ENCODE measurements around the gene CPEB3.

GRCh38 chr10:92094960-92095359 is 195.9 kb downstream of the CPEB3 start:
- TF ChIP-seq, protein P1, sequence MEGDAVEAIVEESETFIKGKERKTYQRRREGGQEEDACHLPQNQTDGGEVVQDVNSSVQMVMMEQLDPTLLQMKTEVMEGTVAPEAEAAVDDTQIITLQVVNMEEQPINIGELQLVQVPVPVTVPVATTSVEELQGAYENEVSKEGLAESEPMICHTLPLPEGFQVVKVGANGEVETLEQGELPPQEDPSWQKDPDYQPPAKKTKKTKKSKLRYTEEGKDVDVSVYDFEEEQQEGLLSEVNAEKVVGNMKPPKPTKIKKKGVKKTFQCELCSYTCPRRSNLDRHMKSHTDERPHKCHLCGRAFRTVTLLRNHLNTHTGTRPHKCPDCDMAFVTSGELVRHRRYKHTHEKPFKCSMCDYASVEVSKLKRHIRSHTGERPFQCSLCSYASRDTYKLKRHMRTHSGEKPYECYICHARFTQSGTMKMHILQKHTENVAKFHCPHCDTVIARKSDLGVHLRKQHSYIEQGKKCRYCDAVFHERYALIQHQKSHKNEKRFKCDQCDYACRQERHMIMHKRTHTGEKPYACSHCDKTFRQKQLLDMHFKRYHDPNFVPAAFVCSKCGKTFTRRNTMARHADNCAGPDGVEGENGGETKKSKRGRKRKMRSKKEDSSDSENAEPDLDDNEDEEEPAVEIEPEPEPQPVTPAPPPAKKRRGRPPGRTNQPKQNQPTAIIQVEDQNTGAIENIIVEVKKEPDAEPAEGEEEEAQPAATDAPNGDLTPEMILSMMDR (conservative IDR thresholded peaks at IDR 0.05; ENCODE audit: low read length), result no peak
- no peak for TF ChIP-seq EZH2phosphoT487 (IDR thresholded peaks at IDR 0.05; ENCODE audit: borderline replicate concordance, low read depth, low read length)
